Left colon (tissue), 2 donors: ENCODE measurements around the gene LIPC. TPM values are rescaled to one million over a fixed set of nuclear protein-coding genes. Genes with fewer than 3 reads are reported as not detected.

Experiments
- ATAC-seq: fragments of 200-7000 bp; cut with Tn5 transposase; one replicate; pipeline ENCODE4 v1.9.1; 2020; ENCODE audit warnings: mild to moderate bottlenecking, moderate library complexity
- DNase-seq, 2 donors: peaks; one replicate each; pipeline ENCODE4 v3.0.0-alpha.2; 2020
- intact Hi-C, 2 donors: fragments of 100-400 bp; cut with DNase I in 1 of 2; cut with micrococcal nuclease in 1 of 2; formaldehyde crosslinking; loops; one replicate each; pipeline versions ENCODE4 v1.11.2 to v1.14.0; 2022; cut with DNase I, micrococcal nuclease
- total RNA-seq, 2 donors: library from RNA; stranded (reverse); fragmentation: NEBNext Ultra II Directional; extraction: Animal tissue kit (Norgen Biotek cat#: 25700); gene quantifications; one replicate each; pipeline ENCODE4 v1.2.1, GENCODE V29; 2021
- donor health status: DM: no; HTN: no; CAD: no.
- donor health status: DM: yes; HTN: yes; CAD: no.

Gene LIPC
- total RNA-seq, 2 donors from 2014 or later = 3.0 to 6.0 TPM

GRCh38 chr15:58466566-58466965 is 34.8 kb downstream of the LIPC start:
- no peak for DNase-seq
- no peak for ATAC-seq
- intact Hi-C loops = no loop called here

DNA sequence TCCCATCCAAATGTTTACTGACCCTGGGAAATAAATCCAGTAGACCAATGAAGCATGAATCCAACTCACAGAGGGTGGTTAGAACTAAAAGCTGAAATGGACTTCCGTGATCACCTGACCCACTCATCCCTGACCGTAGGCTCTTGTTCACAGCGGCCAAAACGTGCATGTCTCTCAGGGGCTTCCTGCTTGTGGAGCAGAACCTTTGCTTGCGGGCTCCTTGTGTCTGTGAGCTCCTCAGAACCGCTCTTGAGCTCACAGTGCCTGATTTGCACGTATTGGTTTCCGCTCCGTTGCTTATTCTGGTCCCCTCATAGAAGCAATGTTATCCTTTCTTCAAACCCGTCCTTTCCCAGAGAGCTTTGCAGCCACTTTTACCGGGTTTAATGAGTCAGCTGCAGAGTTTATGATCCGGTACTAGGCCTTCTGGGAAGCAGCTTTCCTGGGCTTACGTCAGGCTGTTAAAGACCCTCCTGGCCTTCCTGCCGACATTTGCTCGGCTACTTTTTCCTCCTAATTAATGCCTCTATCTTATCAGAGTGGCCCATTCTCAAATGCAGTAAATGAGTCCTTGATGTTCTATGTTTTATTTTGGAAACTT is 35.4 kb downstream of the LIPC start:
- ATAC-seq (no peak), DNase-seq (no peak)
- intact Hi-C loops = no loop called here

DNA sequence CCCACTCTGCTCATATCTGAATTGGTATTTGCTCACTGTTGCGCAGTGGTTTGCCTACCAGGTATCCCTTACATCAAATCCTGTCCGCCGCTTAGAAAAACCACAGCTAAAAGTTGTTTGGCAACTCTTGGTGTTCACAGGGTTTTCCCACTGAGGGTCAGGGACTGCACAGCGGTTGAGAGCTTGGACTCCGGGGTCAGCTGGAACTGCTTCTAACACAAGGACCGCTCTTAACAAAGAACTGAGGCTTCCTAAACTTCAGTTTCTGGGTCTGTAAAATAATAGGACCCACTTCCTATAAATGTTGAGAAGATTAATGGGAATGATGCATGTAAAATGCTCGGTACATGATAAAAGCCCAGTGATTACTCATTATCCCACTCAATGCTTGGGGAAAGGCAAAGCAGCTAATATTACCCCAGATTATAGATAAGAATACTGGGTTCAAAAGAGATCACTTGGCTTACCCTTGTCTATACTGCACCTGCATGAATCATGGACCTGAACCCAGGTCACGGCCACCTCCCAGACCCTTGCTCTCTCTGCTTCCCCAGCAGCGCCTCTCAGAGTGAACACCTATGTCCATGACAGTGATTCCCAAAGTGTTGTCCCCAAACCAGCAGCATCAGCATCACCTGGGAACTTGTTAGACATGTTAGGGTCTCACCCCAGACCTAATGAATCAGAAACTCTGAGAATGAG is 36.1 kb downstream of the LIPC start:
- ATAC-seq = no peak
- DNase-seq = no peak
- intact Hi-C loops = no loop called here

GRCh38 chr15:58469432-58470353 is 37.9 kb downstream of the LIPC start:
- intact Hi-C loops = no loop called here
- ATAC-seq (peak; percentile 73), DNase-seq (no peak)

DNA sequence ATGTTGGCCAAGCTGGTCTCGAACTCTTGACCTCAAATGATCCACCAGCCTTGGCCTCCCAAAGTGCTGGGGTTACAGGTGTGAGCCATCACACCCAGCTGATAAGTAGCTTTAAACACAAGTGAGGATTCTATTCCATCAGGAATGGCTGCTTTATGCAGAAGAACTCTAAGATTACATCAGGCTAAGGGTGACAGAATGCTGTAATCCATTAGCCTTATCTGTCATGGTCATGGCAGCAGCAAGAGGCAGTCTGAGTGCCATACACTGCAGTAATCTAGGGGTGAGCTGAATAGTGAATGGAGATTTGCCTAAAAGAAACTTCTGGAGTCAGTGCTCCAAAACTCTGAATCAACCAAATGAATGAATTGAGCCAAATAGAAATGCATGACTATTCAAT is 39.6 kb downstream of the LIPC start:
- no peak for DNase-seq
- ATAC-seq = no peak
- intact Hi-C loops = no loop called here

DNA sequence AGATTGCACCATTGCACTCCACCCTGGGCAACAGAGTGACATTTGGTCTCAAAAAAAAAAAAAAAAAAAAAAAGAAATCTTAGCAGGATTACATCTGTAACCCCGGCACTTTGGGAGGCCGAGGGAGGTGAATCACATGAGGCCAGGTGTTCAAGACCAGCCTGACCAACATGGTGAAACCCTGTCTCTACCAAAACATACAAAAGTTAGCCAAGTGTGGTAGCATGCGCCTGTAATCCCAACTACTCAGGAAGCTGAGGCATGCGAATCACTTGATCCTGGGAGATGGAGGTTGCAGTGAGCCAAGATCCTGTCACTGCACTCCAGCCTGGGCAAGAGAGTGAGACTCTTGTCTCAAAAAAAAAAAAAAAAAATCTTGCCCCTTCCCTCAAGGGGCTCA is 40.4 kb downstream of the LIPC start:
- no peak for DNase-seq
- intact Hi-C loops = no loop called here
- no peak for ATAC-seq

DNA sequence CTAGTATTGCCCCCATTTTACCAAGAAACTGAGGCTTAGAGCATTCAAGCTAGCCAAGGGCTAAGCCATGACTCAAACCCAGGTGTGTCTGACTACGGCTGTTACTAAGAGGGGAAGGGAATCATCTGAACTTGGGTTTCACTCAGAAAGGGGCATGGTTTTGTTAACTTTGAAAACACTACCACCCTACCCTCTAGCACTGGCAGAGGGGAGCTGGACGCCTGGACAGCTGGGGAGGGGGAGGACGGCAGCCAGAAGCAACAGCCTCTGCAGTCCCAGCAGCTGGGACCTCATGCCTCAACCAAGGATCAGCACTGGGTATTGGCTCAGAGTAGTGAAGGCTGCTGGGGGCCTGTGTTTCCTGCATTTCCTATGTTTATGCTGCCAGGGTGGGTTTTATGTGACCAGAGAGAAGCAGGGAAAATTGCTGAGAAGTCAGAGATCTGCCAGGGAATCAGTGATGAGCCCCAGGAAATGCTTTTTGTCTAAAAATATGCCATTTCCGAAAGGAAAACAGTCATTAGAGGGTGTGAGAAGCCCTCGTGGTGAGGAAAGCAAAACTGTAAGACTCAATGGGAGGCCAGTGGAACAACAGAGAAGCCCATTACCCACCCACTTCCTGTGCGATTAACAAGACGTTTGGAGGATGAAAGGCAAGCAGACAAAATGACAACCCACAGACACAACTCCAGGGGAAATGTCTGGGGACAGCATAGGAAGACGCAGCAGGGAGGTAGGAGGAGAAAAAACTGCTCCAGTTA is 41.2 kb downstream of the LIPC start:
- DNase-seq = no peak
- ATAC-seq = no peak
- intact Hi-C loops = no loop called here

DNA sequence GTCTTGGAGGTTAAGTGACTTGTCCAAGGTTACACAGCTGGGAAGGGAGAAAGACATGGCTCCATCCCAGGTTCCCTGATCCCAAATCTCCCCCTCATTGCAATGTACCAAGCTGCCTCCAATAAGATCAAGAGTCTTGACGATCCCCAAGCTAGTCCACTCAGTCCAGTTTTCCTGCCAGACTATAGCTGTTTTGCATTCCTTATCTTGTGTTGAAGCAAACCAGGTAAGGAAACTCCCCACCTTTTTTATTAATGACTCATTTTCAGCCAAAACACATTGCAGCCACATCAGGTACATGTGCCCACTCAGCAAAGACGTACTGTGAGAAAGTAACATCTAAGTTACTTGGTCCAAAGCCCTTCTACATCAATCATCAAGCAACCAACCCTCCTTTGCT is 41.9 kb downstream of the LIPC start:
- intact Hi-C loops = no loop called here
- DNase-seq (no peak), ATAC-seq (no peak)

- no peak for ATAC-seq
- intact Hi-C loops = no loop called here
Measured at GRCh38 chr15:58474741-58475323, 43.0 kb downstream of the LIPC start.

GRCh38 chr15:58475573-58476524 is 44.1 kb downstream of the LIPC start:
- ATAC-seq (peak; percentile 78), DNase-seq (no peak)
- intact Hi-C loops = no loop called here

More at GRCh38 chr15:58474741-58475323, 43.0 kb downstream of the LIPC start:
- no peak for DNase-seq

DNA sequence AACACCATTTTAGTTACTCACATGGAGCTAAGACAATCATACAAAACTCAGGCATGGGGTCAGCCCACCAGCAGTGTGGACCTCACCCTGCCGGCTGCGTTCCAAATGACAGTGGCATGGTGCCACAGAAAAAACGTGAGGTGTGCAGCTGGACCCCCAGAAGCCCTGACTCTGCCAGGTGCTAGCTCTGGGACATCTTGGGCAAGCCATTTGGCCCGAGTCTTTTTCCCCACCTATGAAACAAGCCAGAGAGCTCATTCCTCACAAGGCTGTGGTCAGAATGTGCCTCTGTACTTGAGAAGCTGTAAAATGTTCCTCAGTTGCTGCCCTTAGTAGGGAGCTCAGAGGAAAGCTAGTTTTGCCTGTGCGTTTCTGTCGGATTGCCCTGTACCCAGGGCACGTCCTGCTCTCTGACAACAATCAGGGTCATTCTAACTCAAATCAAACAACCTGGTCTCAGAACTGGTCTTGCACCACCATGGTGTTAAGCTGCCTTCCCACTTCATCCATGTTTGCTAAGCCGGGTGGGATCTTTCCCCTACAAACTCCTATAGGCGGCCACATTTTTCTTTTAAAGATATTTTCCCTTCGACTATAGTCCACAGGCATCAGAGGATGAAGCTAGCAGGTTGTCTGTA is 44.9 kb downstream of the LIPC start:
- intact Hi-C loops = no loop called here

GRCh38 chr15:58477170-58477569 is 45.4 kb downstream of the LIPC start:
- DNase-seq = no peak
- intact Hi-C loops = no loop called here
- ATAC-seq = no peak

More for the DNA sequence above, 44.9 kb downstream of the LIPC start:
- ATAC-seq (no peak), DNase-seq (no peak)

DNA sequence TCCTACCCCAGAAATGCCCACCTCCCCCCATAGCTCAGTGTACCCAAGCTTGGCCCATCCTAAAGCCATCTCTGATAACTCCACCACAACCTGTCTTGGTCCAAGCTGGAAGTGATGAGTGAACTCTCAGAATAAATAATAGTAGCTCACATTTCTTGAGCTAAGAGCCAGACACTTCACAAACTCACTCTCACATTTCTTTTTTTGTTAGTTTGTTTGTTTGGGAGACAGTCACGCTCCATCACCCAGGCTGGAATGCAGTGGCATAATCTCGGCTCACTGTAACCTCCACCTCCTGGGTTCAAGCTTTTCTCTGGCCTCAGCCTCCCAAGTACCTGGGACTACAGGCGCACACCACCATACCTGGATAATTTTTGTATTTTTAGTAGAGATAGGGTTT is 46.2 kb downstream of the LIPC start:
- intact Hi-C loops = no loop called here
- DNase-seq (no peak), ATAC-seq (no peak)

DNA sequence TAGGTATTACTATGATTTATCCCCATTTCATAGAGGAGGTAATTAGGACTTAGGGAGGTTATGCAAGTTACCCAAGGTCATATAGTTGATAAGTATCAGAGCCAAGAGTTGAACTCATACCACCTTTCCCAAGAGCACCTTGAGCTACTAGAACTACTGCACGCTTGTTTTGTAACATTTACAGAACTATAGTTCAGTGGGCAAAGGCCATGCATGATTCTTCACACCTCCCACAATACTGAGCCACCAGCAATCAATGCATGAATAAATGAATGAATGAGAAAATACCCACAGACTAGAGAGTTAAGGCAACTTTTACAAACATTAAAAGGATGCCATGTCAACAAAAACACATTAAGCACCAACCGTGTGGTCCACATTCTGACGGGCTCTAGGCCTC is 46.8 kb downstream of the LIPC start:
- intact Hi-C loops = no loop called here
- DNase-seq = no peak
- no peak for ATAC-seq

- ATAC-seq (no peak), DNase-seq (no peak)
- intact Hi-C loops = no loop called here
Measured at GRCh38 chr15:58479941-58480340, 48.1 kb downstream of the LIPC start.

GRCh38 chr15:58483376-58483775 is 51.6 kb downstream of the LIPC start:
- intact Hi-C loops = no loop called here
- DNase-seq (no peak), ATAC-seq (no peak)
